Ishikawa (cell line): ENCODE results near the gene GDF2.

Source experiments
- CEBPB ChIP-seq: IDR thresholded peaks from 2 replicates; pipeline ENCODE4 v1.6.1; 2012
- CREB1 ChIP-seq: IDR thresholded peaks from 2 replicates; pipeline ENCODE4 v1.6.1; 2012; ENCODE audit warnings: low read depth
- EP300 ChIP-seq: IDR thresholded peaks from 2 replicates; pipeline ENCODE4 v1.6.1; 2012; ENCODE audit warnings: borderline replicate concordance
- MAX ChIP-seq: IDR thresholded peaks from 2 replicates; pipeline ENCODE4 v1.6.1; 2012
- NFIC ChIP-seq: IDR thresholded peaks from 2 replicates; pipeline ENCODE4 v1.6.1; 2012
- RAD21 ChIP-seq: IDR thresholded peaks from 2 replicates; pipeline ENCODE4 v1.6.1; 2012; ENCODE audit warnings: low read depth
- REST ChIP-seq: IDR thresholded peaks from 2 replicates; pipeline ENCODE4 v1.6.1; 2012; ENCODE audit warnings: low read depth, mild to moderate bottlenecking
- TAF1 ChIP-seq: IDR thresholded peaks from 2 replicates; pipeline ENCODE4 v1.6.1; 2012; ENCODE audit warnings: low read depth, mild to moderate bottlenecking
- YY1 ChIP-seq: IDR thresholded peaks from 2 replicates; pipeline ENCODE4 v1.6.1; 2012; ENCODE audit warnings: low read depth
- TF ChIP-seq, protein P1 (sequence below): IDR thresholded peaks from 2 replicates; pipeline ENCODE4 v1.6.1; 2012

GRCh38 chr10:47279276-47279675 lies 43.0 kb upstream of the GDF2 start:
- TF ChIP-seq CEBPB (no peak), YY1 (no peak), EP300 (no peak), CREB1 (no peak), RAD21 (no peak), TAF1 (no peak), NFIC (no peak), MAX (no peak), REST (no peak)
- TF ChIP-seq, protein P1, sequence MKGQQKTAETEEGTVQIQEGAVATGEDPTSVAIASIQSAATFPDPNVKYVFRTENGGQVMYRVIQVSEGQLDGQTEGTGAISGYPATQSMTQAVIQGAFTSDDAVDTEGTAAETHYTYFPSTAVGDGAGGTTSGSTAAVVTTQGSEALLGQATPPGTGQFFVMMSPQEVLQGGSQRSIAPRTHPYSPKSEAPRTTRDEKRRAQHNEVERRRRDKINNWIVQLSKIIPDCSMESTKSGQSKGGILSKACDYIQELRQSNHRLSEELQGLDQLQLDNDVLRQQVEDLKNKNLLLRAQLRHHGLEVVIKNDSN: no peak
